ENCODE measurements around the gene INTS3. TPM values are rescaled to one million over a fixed set of nuclear protein-coding genes. Genes with fewer than 3 reads are reported as not detected.
"Not testable (repeated sequence)": the region's sequence is repeated elsewhere in the genome, so short reads cannot be mapped to it uniquely, and the experiment has no call there.

INTS3 gene
- total RNA-seq, 1 experiment from 2014 or later: 56.7 TPM

DNA sequence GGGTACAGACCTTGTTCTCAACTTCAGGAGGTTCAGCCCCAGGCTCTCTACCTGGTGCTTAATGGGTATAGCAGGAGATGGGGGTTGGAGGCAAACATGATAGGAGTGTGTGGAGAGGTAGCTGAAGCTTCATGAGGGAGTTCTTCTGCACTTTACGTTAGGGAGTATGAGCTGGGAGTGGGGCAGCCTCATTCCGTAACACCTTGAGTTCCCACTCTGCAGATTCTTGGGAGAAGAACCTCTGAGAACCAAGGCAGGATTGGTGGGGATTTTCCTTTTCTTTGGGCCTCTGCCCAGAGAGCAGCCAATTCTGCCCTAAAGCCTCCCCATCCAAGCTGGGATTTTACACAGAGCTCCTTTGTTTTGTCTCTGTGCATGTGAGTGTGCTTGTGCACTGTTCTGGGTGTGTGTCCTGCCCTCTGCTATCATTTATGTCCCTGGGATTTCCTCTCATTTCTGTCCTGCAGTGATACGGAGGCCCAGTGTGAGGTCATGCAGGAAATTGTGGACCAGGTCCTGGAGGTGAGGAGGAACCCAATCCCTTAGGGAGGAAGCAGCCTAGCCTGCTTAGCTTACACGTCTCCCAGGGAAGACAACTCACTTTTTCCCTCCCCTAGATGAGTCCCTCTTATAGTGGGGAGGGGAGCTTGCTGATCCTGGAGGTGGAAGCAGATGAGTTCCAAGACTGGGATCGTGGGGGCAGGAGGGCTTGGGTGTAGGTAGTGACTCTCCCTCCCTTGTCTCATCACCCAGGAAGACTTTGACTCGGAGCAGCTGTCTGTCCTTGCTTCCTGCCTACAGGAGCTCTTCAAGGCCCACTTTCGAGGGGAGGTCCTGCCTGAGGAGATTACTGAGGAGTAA lies 35.7 kb downstream of the INTS3 start:
- H3K9me3 ChIP-seq (ENCODE audit: low read depth, low read length, poor library complexity, severe bottlenecking): no peaks in the 10 kb centered on the region
- no peak overlapping the region for H3K4me3 ChIP-seq (ENCODE audit: low read depth, low read length, poor library complexity, severe bottlenecking)
- ChIA-PET CTCF (no interaction called here), POLR2A (ENCODE audit: low non-redundant PET) (no interaction called here)
- no TSS peak for BruUV-seq (replicated peaks)
- no peaks in the 10 kb centered on the region for H3K27me3 ChIP-seq (replicated peaks; ENCODE audit: insufficient read depth, low read depth, low read length, poor library complexity)
- DNase-seq (ENCODE audit: low spot score): no peak
- TF ChIP-seq, protein P1, sequence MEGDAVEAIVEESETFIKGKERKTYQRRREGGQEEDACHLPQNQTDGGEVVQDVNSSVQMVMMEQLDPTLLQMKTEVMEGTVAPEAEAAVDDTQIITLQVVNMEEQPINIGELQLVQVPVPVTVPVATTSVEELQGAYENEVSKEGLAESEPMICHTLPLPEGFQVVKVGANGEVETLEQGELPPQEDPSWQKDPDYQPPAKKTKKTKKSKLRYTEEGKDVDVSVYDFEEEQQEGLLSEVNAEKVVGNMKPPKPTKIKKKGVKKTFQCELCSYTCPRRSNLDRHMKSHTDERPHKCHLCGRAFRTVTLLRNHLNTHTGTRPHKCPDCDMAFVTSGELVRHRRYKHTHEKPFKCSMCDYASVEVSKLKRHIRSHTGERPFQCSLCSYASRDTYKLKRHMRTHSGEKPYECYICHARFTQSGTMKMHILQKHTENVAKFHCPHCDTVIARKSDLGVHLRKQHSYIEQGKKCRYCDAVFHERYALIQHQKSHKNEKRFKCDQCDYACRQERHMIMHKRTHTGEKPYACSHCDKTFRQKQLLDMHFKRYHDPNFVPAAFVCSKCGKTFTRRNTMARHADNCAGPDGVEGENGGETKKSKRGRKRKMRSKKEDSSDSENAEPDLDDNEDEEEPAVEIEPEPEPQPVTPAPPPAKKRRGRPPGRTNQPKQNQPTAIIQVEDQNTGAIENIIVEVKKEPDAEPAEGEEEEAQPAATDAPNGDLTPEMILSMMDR (conservative IDR thresholded peaks at IDR 0.05; ENCODE audit: low read depth, low read length): no peak
- no peak for TF ChIP-seq EZH2 (IDR thresholded peaks at IDR 0.05; ENCODE audit: borderline replicate concordance, low read depth, low read length, poor library complexity, severe bottlenecking)
- H3K4me1 ChIP-seq (ENCODE audit: insufficient read depth, low read length, poor library complexity, severe bottlenecking): no peaks in the 10 kb centered on the region
- peaks cover 69% of the 10 kb centered on the region for H3K36me3 ChIP-seq (ENCODE audit: insufficient read depth, low read length, poor library complexity, severe bottlenecking)
- intact Hi-C loops (cut with micrococcal nuclease; ENCODE audit: unreplicated experiment): no loop called here
- no peak overlapping the region for H3K27ac ChIP-seq (ENCODE audit: low read depth, low read length, poor library complexity, severe bottlenecking)

DNA sequence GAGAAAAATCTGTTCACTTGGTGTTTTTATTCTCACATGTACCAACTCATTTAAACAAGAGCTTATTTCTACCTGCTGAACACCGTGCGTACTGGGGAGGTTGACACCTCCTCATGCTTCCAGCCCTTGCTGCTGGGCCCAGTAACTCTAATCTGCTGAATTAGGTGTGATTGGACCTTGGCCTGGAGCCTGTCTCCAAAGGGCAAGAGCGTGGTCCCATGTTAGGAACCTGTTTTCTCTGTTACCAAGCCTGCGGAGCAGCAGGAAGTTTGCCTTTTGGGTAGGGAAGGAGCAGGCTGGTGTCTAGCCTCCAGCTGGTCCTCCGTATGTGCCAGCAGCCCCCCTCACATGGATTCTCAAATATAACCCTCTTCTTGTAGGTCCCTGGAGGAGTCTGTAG lies 36.5 kb downstream of the INTS3 start:
- no peak for DNase-seq (ENCODE audit: low spot score)
- Histone ChIP-seq H3K9me3 (ENCODE audit: low read depth, low read length, poor library complexity, severe bottlenecking) (no peaks in the 10 kb centered on the region), H3K4me1 (ENCODE audit: insufficient read depth, low read length, poor library complexity, severe bottlenecking) (no peaks in the 10 kb centered on the region), H3K36me3 (ENCODE audit: insufficient read depth, low read length, poor library complexity, severe bottlenecking) (peaks cover 70% of the 10 kb centered on the region), H3K27me3 (replicated peaks; ENCODE audit: insufficient read depth, low read depth, low read length, poor library complexity) (no peaks in the 10 kb centered on the region), H3K4me3 (ENCODE audit: low read depth, low read length, poor library complexity, severe bottlenecking) (no peak overlapping the region), H3K27ac (ENCODE audit: low read depth, low read length, poor library complexity, severe bottlenecking) (no peak overlapping the region)
- BruUV-seq (replicated peaks): no TSS peak
- TF ChIP-seq, protein P1 (conservative IDR thresholded peaks at IDR 0.05; ENCODE audit: low read depth, low read length): no peak
- TF ChIP-seq EZH2 (IDR thresholded peaks at IDR 0.05; ENCODE audit: borderline replicate concordance, low read depth, low read length, poor library complexity, severe bottlenecking): no peak
- intact Hi-C loops (cut with micrococcal nuclease; ENCODE audit: unreplicated experiment): no loop called here
- ChIA-PET CTCF (no interaction called here), POLR2A (ENCODE audit: low non-redundant PET) (interaction anchor here (0.6 kb wide), 1 partner anchor 231 kb away, joined by 4 read pairs; no protein-coding TSS in a partner anchor)

DNA sequence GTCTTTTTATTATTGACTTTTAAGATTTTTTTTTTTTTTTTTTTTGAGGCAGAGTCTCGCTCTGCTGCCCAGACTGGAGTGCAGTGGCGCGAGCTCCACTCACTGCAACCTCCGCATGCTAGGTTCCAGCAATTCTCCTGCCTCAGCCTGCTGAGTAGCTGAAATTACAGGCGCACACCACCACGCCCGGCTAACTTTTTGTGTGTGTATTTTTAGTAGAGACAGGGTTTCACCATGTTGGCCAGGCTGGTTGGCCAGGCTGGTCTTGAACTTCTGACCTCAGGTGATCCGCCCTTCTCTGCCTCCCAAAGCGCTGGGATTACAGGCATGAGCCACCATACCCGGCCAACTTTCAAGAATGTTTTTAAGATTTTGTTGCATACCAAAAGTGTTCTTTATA lies 38.8 kb downstream of the INTS3 start:
- H3K36me3 ChIP-seq (ENCODE audit: insufficient read depth, low read length, poor library complexity, severe bottlenecking): peaks cover 69% of the 10 kb centered on the region
- intact Hi-C loops (cut with micrococcal nuclease; ENCODE audit: unreplicated experiment): not testable (repeated sequence)

DNA sequence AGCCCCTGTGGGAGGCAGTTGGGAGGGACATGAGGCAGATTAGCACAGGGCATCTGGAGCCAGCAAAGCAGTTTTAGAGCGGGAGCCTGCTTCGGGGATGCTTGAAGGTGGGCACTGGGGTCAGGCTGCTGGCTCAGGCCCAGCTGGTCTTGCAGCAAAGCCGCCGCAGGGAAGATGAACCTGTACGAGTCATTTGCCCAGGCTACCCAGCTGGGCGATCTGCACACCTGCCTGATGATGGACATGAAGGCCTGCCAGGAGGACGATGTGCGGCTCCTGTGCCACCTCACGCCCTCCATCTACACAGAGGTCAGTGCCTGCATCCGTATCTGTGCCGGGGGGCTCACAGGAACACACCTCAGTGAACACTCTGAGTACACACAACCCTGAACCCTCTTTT lies 39.7 kb downstream of the INTS3 start:
- CTCF ChIA-PET: no interaction called here
- no peak for TF ChIP-seq EZH2 (IDR thresholded peaks at IDR 0.05; ENCODE audit: borderline replicate concordance, low read depth, low read length, poor library complexity, severe bottlenecking)
- TF ChIP-seq, protein P1 (conservative IDR thresholded peaks at IDR 0.05; ENCODE audit: low read depth, low read length): no peak

More for the DNA sequence above, 38.8 kb downstream of the INTS3 start:
- H3K27me3 ChIP-seq (replicated peaks; ENCODE audit: insufficient read depth, low read depth, low read length, poor library complexity); POLR2A ChIA-PET (ENCODE audit: low non-redundant PET); BruUV-seq (replicated peaks); DNase-seq (ENCODE audit: low spot score); H3K4me3 ChIP-seq (ENCODE audit: low read depth, low read length, poor library complexity, severe bottlenecking); H3K9me3 ChIP-seq (ENCODE audit: low read depth, low read length, poor library complexity, severe bottlenecking); CTCF ChIA-PET; H3K4me1 ChIP-seq (ENCODE audit: insufficient read depth, low read length, poor library complexity, severe bottlenecking); H3K27ac ChIP-seq (ENCODE audit: low read depth, low read length, poor library complexity, severe bottlenecking): not testable (repeated sequence)

More for the DNA sequence above, 39.7 kb downstream of the INTS3 start:
- H3K36me3 ChIP-seq (ENCODE audit: insufficient read depth, low read length, poor library complexity, severe bottlenecking): peaks cover 72% of the 10 kb centered on the region
- no peak for DNase-seq (ENCODE audit: low spot score)
- no peaks in the 10 kb centered on the region for H3K9me3 ChIP-seq (ENCODE audit: low read depth, low read length, poor library complexity, severe bottlenecking)
- intact Hi-C loops (cut with micrococcal nuclease; ENCODE audit: unreplicated experiment): no loop called here
- no peak overlapping the region for H3K27ac ChIP-seq (ENCODE audit: low read depth, low read length, poor library complexity, severe bottlenecking)
- H3K27me3 ChIP-seq (replicated peaks; ENCODE audit: insufficient read depth, low read depth, low read length, poor library complexity): no peaks in the 10 kb centered on the region
- no TSS peak for BruUV-seq (replicated peaks)
- H3K4me3 ChIP-seq (ENCODE audit: low read depth, low read length, poor library complexity, severe bottlenecking): no peak overlapping the region
- no peaks in the 10 kb centered on the region for H3K4me1 ChIP-seq (ENCODE audit: insufficient read depth, low read length, poor library complexity, severe bottlenecking)
- POLR2A ChIA-PET (ENCODE audit: low non-redundant PET): no interaction called here

Data from A673 (cell line).